Neural cell (in vitro differentiated cells): Measurements from ENCODE around the gene PABPN1L.

Source experiments
- EZH2 ChIP-seq: fragments of 200-600, 300-800 bp; shearing (Covaris generic), sonication (generic); IDR thresholded peaks from 2 replicates; pipeline ENCODE4 v1.6.1; 2014; ENCODE audit warnings: antibody characterized with exemption, low read length, borderline replicate concordance, mild to moderate bottlenecking; ENCODE audit not compliant: insufficient read depth, poor library complexity, severe bottlenecking
- POLR2AphosphoS5 ChIP-seq: IDR thresholded peaks from 2 replicates; pipeline ENCODE4 v1.6.1; 2012
- TAF1 ChIP-seq: IDR thresholded peaks from 2 replicates; pipeline ENCODE4 v1.6.1; 2012; ENCODE audit warnings: low read depth
- TF ChIP-seq, protein P1 (sequence below): fragments of 450-650 bp; IDR thresholded peaks from 2 replicates; pipeline ENCODE4 v1.5.1; 2014; ENCODE audit warnings: antibody characterized with exemption, mild to moderate bottlenecking, moderate library complexity; ENCODE audit not compliant: poor library complexity, severe bottlenecking
- TF ChIP-seq, protein P2 (sequence below): IDR thresholded peaks from 2 replicates; pipeline ENCODE4 v1.6.1; 2012; ENCODE audit warnings: borderline replicate concordance

DNA sequence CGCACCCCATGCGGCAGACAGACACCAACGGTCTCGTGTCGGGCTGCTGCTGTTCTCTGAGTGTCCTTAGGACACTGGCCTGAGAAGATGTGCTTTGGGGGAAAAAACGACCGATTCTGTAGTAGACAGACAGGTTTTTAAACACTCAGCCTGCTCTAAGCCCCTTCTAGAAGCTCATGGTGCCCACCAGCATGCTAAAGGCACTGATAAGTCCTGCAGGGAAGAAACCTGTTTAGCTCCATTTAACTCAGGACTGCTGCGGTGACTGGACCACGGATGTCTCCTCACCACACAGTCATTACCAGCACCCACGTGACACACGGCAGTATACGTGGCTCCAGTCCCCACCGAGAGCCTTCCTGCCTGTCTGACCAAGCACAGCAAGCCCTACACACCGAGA lies 35.7 kb downstream of the PABPN1L start:
- TF ChIP-seq, protein P1, sequence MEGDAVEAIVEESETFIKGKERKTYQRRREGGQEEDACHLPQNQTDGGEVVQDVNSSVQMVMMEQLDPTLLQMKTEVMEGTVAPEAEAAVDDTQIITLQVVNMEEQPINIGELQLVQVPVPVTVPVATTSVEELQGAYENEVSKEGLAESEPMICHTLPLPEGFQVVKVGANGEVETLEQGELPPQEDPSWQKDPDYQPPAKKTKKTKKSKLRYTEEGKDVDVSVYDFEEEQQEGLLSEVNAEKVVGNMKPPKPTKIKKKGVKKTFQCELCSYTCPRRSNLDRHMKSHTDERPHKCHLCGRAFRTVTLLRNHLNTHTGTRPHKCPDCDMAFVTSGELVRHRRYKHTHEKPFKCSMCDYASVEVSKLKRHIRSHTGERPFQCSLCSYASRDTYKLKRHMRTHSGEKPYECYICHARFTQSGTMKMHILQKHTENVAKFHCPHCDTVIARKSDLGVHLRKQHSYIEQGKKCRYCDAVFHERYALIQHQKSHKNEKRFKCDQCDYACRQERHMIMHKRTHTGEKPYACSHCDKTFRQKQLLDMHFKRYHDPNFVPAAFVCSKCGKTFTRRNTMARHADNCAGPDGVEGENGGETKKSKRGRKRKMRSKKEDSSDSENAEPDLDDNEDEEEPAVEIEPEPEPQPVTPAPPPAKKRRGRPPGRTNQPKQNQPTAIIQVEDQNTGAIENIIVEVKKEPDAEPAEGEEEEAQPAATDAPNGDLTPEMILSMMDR, result no peak
- TF ChIP-seq, protein P2, sequence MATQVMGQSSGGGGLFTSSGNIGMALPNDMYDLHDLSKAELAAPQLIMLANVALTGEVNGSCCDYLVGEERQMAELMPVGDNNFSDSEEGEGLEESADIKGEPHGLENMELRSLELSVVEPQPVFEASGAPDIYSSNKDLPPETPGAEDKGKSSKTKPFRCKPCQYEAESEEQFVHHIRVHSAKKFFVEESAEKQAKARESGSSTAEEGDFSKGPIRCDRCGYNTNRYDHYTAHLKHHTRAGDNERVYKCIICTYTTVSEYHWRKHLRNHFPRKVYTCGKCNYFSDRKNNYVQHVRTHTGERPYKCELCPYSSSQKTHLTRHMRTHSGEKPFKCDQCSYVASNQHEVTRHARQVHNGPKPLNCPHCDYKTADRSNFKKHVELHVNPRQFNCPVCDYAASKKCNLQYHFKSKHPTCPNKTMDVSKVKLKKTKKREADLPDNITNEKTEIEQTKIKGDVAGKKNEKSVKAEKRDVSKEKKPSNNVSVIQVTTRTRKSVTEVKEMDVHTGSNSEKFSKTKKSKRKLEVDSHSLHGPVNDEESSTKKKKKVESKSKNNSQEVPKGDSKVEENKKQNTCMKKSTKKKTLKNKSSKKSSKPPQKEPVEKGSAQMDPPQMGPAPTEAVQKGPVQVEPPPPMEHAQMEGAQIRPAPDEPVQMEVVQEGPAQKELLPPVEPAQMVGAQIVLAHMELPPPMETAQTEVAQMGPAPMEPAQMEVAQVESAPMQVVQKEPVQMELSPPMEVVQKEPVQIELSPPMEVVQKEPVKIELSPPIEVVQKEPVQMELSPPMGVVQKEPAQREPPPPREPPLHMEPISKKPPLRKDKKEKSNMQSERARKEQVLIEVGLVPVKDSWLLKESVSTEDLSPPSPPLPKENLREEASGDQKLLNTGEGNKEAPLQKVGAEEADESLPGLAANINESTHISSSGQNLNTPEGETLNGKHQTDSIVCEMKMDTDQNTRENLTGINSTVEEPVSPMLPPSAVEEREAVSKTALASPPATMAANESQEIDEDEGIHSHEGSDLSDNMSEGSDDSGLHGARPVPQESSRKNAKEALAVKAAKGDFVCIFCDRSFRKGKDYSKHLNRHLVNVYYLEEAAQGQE, result no peak
- no peak for TF ChIP-seq EZH2
- TF ChIP-seq TAF1, result no peak
- no peak for TF ChIP-seq POLR2AphosphoS5
